Transverse colon (tissue), 4 donors: Measurements from ENCODE around the gene TMEM240. TPM values are rescaled to one million over a fixed set of nuclear protein-coding genes. Genes with fewer than 3 reads are reported as not detected.

ENCODE experiments used
- DNase-seq: peaks from one replicate; pipeline ENCODE4 v3.0.0-alpha.2; 2019
- H3K27ac ChIP-seq, 4 donors: fragments of 200-600 bp; sonication (generic); 2 replicates each; pipeline ENCODE4 v1.5.1; 2016 to 2018; ENCODE audit warnings: inconsistent platforms in 4 of 4
- H3K27me3 ChIP-seq: fragments of 200-600 bp; sonication (generic); 2 replicates; pipeline ENCODE4 v1.5.1; 2017; ENCODE audit warnings: inconsistent platforms
- H3K36me3 ChIP-seq, 4 donors: fragments of 200-600 bp; sonication (generic); 2 replicates each; pipeline ENCODE4 v1.5.1; 2017 to 2019; ENCODE audit warnings: inconsistent platforms in 4 of 4
- H3K4me1 ChIP-seq, 4 donors: fragments of 200-600 bp; sonication (generic); 2 replicates each; pipeline ENCODE4 v1.5.1; 2017 to 2020; ENCODE audit warnings: inconsistent platforms in 4 of 4
- H3K4me3 ChIP-seq, 4 donors: fragments of 200-600 bp; sonication (generic); 1 replicate in 1 of 4; 2 replicates in 3 of 4; pipeline versions ENCODE4 v1.5.1 to v1.6.1; 2017 to 2019; ENCODE audit warnings: inconsistent platforms in 4 of 4
- H3K9me3 ChIP-seq, 2 donors: fragments of 200-600 bp; sonication (generic); 2 replicates each; pipeline ENCODE4 v1.5.1; 2017 to 2019; ENCODE audit warnings: inconsistent platforms in 2 of 2
- CTCF ChIP-seq, 5 experiments: fragments of 200-600 bp in 3 of 5; fragments of 450-650 bp in 2 of 5; sonication (generic) in 3 of 5; IDR thresholded peaks; 1 replicate in 2 of 5; 2 replicates in 3 of 5; pipeline ENCODE4 v1.5.1; 2016 to 2017; ENCODE audit warnings: antibody characterized with exemption in 5 of 5, inconsistent platforms in 3 of 5, mild to moderate bottlenecking in 2 of 5, moderate library complexity in 1 of 5
- EP300 ChIP-seq: sonication (generic); formaldehyde crosslinking; IDR thresholded peaks from one replicate; pipeline ENCODE4 v1.6.1; 2017; ENCODE audit warnings: antibody characterized with exemption, low read depth
- POLR2A ChIP-seq: fragments of 450-650 bp; IDR thresholded peaks from one replicate; pipeline ENCODE4 v1.6.1; 2016; ENCODE audit warnings: antibody characterized with exemption, mild to moderate bottlenecking, moderate library complexity
- POLR2AphosphoS5 ChIP-seq, 3 donors: sonication (generic); formaldehyde crosslinking; IDR thresholded peaks; one replicate each; pipeline ENCODE4 v1.6.1; 2016; ENCODE audit warnings: antibody characterized with exemption in 3 of 3
- WGBS, 2 donors: methylation state at CpG; one replicate each; pipeline ENCODE4 v1.1.5; 2018; ENCODE audit warnings: low coverage in 1 of 2; 5-methylcytosine and 5-hydroxymethylcytosine counted together
- in situ Hi-C, 4 donors: fragments of 200-750 bp; cut with MboI; loops; one replicate each; pipeline versions ENCODE4 v1.15.0 to v1.15.1; 2017; ENCODE audit warnings: low sequenced_read_pairs in 3 of 4, low pct_ligation_motif_present in 1 of 4, low pct_unique_long_range_greater_than_20kb in 1 of 4
- intact Hi-C: fragments of 100-400 bp; cut with DNase I; formaldehyde crosslinking; loops from one replicate; pipeline ENCODE4 v1.15.1; 2023; ENCODE audit warnings: low total_unique reads
- total RNA-seq, 4 donors: library from RNA; depleted of rRNA; stranded (reverse); fragments of >200 nt; gene quantifications; one replicate each; pipeline ENCODE4 v1.1.0, GENCODE V29; 2016

The TMEM240 gene
- total RNA-seq, 4 donors from 2014 or later, result 3.8 to 27.3 (median 4.2) TPM; not detected in 1

- peaks cover 17 to 36% (median 31%) of the 10 kb centered on the region in 4 donors for H3K4me1 ChIP-seq
- H3K9me3 ChIP-seq, result no peaks in the 10 kb centered on the region
- H3K36me3 ChIP-seq, result no peaks in the 10 kb centered on the region
- H3K27ac ChIP-seq, result peak overlapping the region; percentile 96 to 99 (median 96)
- WGBS, 2 donors, result 0% methylated on average over 47 of the region's 96 CpGs; no CpG with 5 or more reads in 1 of the 2 donors
- peak; percentile 65 for DNase-seq
- in situ Hi-C loops, result no loop called here
- intact Hi-C loops, result no loop called here
- H3K4me3 ChIP-seq, result peak overlapping the region; percentile 81 to 96 (median 88)
- no peaks in the 10 kb centered on the region for H3K27me3 ChIP-seq
- TF ChIP-seq CTCF (IDR thresholded peaks at IDR 0.05) (peak in 3 of 5 experiments; percentile 16 to 37 (median 32)), POLR2AphosphoS5 (IDR thresholded peaks at IDR 0.05) (peak in 1 of 3 donors; percentile 26), POLR2A (no peak), EP300 (no peak)
Observed at GRCh38 chr1:1573843-1574720, 33.7 kb upstream of the TMEM240 start.

GRCh38 chr1:1569341-1569740, 28.9 kb upstream of the TMEM240 start:
- TF ChIP-seq POLR2A, result no peak
- H3K9me3 ChIP-seq, result no peaks in the 10 kb centered on the region
- H3K36me3 ChIP-seq, result peaks cover 0 to 10% (median 3%) of the 10 kb centered on the region in 4 donors
- no peak for DNase-seq
- no peak overlapping the region for H3K4me3 ChIP-seq
- no peak overlapping the region for H3K27ac ChIP-seq
- H3K4me1 ChIP-seq, result peaks cover 12 to 33% (median 22%) of the 10 kb centered on the region in 4 donors
- intact Hi-C loops, result no loop called here
- no peaks in the 10 kb centered on the region for H3K27me3 ChIP-seq
- WGBS, 2 donors, result 89% methylated on average over 7 of the region's 7 CpGs; no CpG with 5 or more reads in 1 of the 2 donors
- in situ Hi-C loops, result no loop called here

DNA sequence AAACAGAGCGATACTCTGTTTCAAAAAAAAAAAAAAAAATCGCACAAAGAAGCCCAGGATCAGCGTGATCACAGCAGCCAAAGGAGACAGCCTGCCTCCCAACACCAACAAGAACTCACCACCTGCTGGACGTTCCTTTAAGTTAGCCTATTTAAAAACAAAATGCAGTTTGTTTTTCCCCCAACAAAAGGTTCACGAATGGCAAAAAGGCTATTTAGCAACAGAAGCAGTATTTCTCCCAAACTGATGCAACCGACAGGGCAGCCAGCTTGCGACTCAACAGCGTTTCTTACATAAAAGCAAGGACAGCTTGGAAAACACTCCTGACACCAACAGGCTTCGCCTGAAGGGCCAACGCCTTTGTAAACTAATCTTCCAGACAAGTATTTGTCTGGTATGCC, 27.5 kb upstream of the TMEM240 start:
- no peak overlapping the region for H3K27ac ChIP-seq
- in situ Hi-C loops, result no loop called here

DNA sequence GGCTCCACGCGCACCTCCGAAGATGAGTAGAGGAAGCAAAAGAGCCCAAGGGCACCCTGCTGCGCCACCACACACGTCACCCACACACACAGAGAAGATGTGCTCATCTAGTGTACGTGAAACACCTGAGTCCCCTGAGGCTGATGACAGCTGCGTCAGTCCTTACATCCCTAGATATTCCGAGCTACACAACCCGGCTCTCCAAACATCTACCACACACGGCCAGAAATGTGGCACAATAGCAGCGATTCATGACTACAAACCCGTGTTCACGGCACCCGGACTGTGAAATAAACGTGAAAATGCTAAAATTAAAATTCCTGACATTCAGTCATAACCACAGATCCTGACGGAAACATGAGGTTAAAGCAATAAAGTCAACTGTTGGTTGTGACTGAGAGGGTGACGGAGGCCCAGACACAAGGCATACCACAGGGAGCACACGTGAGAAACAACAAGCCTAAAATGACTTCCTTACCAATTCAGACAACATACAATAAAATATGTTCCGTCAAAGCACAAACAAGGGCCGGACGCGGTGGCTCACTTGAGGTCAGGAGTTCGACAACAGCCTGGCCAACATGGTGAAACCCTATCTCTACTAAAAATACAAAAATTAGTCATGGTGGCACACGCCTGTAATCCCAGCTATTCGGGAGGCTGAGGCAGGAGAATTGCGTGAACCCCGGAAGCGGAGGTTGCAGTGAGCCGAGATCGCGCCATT, 26.9 kb upstream of the TMEM240 start:
- in situ Hi-C loops (no loop called here), intact Hi-C loops (no loop called here)
- TF ChIP-seq EP300 (no peak), CTCF (IDR thresholded peaks at IDR 0.05) (no peak)
- DNase-seq, result no peak
- H3K9me3 ChIP-seq, result no peaks in the 10 kb centered on the region
- no peaks in the 10 kb centered on the region for H3K27me3 ChIP-seq
- no peak overlapping the region for H3K27ac ChIP-seq
- 84 to 89% methylated on average over 14 to 31 of the region's 31 CpGs for WGBS, 2 donors
- H3K36me3 ChIP-seq, result peaks cover 0 to 26% (median 13%) of the 10 kb centered on the region in 4 donors
- H3K4me3 ChIP-seq, result no peak overlapping the region
- peaks cover 6 to 19% (median 8%) of the 10 kb centered on the region in 4 donors for H3K4me1 ChIP-seq

More for the DNA sequence above, 27.5 kb upstream of the TMEM240 start:
- TF ChIP-seq EP300 (no peak), POLR2AphosphoS5 (IDR thresholded peaks at IDR 0.05) (no peak), POLR2A (no peak), CTCF (IDR thresholded peaks at IDR 0.05) (no peak)
- Histone ChIP-seq H3K4me1 (peaks cover 11 to 25% (median 14%) of the 10 kb centered on the region in 4 donors), H3K9me3 (no peaks in the 10 kb centered on the region), H3K4me3 (no peak overlapping the region), H3K27me3 (no peaks in the 10 kb centered on the region), H3K36me3 (peaks cover 0 to 20% (median 10%) of the 10 kb centered on the region in 4 donors)
- WGBS, 2 donors, result 76 to 77% methylated on average over 5 to 10 of the region's 10 CpGs
- intact Hi-C loops, result no loop called here
- no peak for DNase-seq
